IMR-90 (cell line): ENCODE data around the gene CRB1. TPM values are rescaled to one million over a fixed set of nuclear protein-coding genes. Genes with fewer than 3 reads are reported as not detected.

ENCODE experiments used
- ATAC-seq: fragments of 200-7000 bp; cut with Tn5 transposase; 2 replicates; pipeline ENCODE4 v1.9.1; 2020; ENCODE audit warnings: low read depth, mild to moderate bottlenecking, moderate library complexity
- BruUV-seq: library from RNA; stranded (reverse); fragments of 400-500 nt; replicated peaks from 2 replicates; lab custom pipeline; 2021; lab: Mats Ljungman, UMichigan
- CTCF ChIA-PET: fragments of 300-600 bp; formaldehyde crosslinking; extraction: SDS; loops from one replicate; lab custom pipeline; 2021; ENCODE audit warnings: antibody characterized with exemption; lab: Yijun Ruan, JAX
- POLR2A ChIA-PET: fragments of 300-600 bp; sonication (Branson Sonifier 250); formaldehyde crosslinking; loops from one replicate; lab custom pipeline; 2022; ENCODE audit warnings: antibody characterized with exemption; ENCODE audit not compliant: unreplicated experiment; lab: Charles Lee
- DNase-seq: peaks from one replicate; pipeline ENCODE4 v3.0.0; 2013
- H2AFZ ChIP-seq: replicated peaks from 2 replicates; pipeline ENCODE3; 2013; ENCODE audit warnings: low read length, mild to moderate bottlenecking; ENCODE audit not compliant: poor library complexity
- H2AK5ac ChIP-seq: 2 replicates; pipeline ENCODE4 v1.6.1; 2013; ENCODE audit warnings: low read depth, low read length, inconsistent platforms
- H2AK9ac ChIP-seq: replicated peaks from 2 replicates; pipeline ENCODE3; 2013; ENCODE audit warnings: mild to moderate bottlenecking, low read depth, low read length, moderate library complexity; ENCODE audit not compliant: poor library complexity
- H2BK120ac ChIP-seq: 2 replicates; pipeline ENCODE4 v1.6.1; 2013; ENCODE audit warnings: low read depth, low read length, inconsistent platforms
- H2BK15ac ChIP-seq: 3 replicates; pipeline ENCODE4 v1.6.1; 2013; ENCODE audit warnings: low read depth, low read length, inconsistent platforms
- H2BK20ac ChIP-seq: 2 replicates; pipeline ENCODE4 v1.6.1; 2013; ENCODE audit warnings: low read depth, mild to moderate bottlenecking, inconsistent platforms, low read length, moderate library complexity
- H2BK5ac ChIP-seq: 2 replicates; pipeline ENCODE4 v1.6.1; 2013; ENCODE audit warnings: mild to moderate bottlenecking, low read depth, low read length, inconsistent platforms; ENCODE audit not compliant: poor library complexity, severe bottlenecking
- H3K14ac ChIP-seq: replicated peaks from 2 replicates; pipeline ENCODE4 v1.6.1; 2013; ENCODE audit warnings: low read depth, low read length, inconsistent platforms
- H3K18ac ChIP-seq: 2 replicates; pipeline ENCODE4 v1.6.1; 2013; ENCODE audit warnings: low read depth, low read length, control low read depth
- H3K23ac ChIP-seq: 2 replicates; pipeline ENCODE4 v1.6.1; 2013; ENCODE audit warnings: low read depth, low read length, inconsistent platforms
- H3K27ac ChIP-seq: 2 replicates; pipeline ENCODE4 v1.5.1; 2013; ENCODE audit warnings: mild to moderate bottlenecking, control low read depth, low read length; ENCODE audit not compliant: insufficient read depth
- H3K27me3 ChIP-seq: 2 replicates; pipeline ENCODE4 v1.6.1; 2013; ENCODE audit warnings: low read length; ENCODE audit not compliant: control insufficient read depth, insufficient read depth
- H3K36me3 ChIP-seq: 2 replicates; pipeline ENCODE4 v1.6.1; 2013; ENCODE audit warnings: low read length, mixed read lengths; ENCODE audit not compliant: control insufficient read depth, insufficient read depth
- H3K4ac ChIP-seq: 2 replicates; pipeline ENCODE4 v1.6.1; 2013; ENCODE audit warnings: low read depth, low read length, inconsistent platforms
- H3K4me1 ChIP-seq: 2 replicates; pipeline ENCODE4 v1.6.1; 2013; ENCODE audit warnings: low read length, mixed read lengths; ENCODE audit not compliant: control insufficient read depth, insufficient read depth
- H3K4me2 ChIP-seq: 2 replicates; pipeline ENCODE4 v1.6.1; 2013; ENCODE audit warnings: low read depth, mild to moderate bottlenecking, control low read depth, low read length, moderate library complexity
- H3K4me3 ChIP-seq: 2 replicates; pipeline ENCODE4 v1.5.1; 2013; ENCODE audit warnings: low read depth, mild to moderate bottlenecking, control low read depth, low read length, moderate library complexity; ENCODE audit not compliant: insufficient read depth
- H3K56ac ChIP-seq: 2 replicates; pipeline ENCODE4 v1.6.1; 2013; ENCODE audit warnings: low read length, inconsistent platforms; ENCODE audit not compliant: insufficient read depth; ENCODE audit errors: extremely low read depth
- H3K79me1 ChIP-seq, 2 experiments: 2 replicates each; pipeline ENCODE4 v1.6.1; 2013; ENCODE audit warnings: low read length in 2 of 2, inconsistent platforms in 1 of 2, low read depth in 1 of 2
- H3K9ac ChIP-seq: 2 replicates; pipeline ENCODE4 v1.6.1; 2013; ENCODE audit warnings: low read depth, low read length, control low read depth
- H3K9me1 ChIP-seq: 2 replicates; pipeline ENCODE4 v1.6.1; 2013; ENCODE audit warnings: low read length, inconsistent platforms; ENCODE audit not compliant: insufficient read depth
- H3K9me3 ChIP-seq: 2 replicates; pipeline ENCODE4 v1.6.1; 2013; ENCODE audit warnings: low read length; ENCODE audit not compliant: control insufficient read depth, insufficient read depth
- H4K20me1 ChIP-seq: 2 replicates; pipeline ENCODE4 v1.6.1; 2013; ENCODE audit warnings: low read length, inconsistent platforms; ENCODE audit not compliant: insufficient read depth
- H4K5ac ChIP-seq: 2 replicates; pipeline ENCODE4 v1.6.1; 2013; ENCODE audit warnings: mild to moderate bottlenecking, low read depth, low read length, control low read depth
- H4K8ac ChIP-seq, 2 experiments: 2 replicates each; pipeline ENCODE4 v1.6.1; 2013; ENCODE audit warnings: low read depth in 2 of 2, low read length in 2 of 2, control low read depth in 1 of 2, inconsistent platforms in 1 of 2
- H4K91ac ChIP-seq: 2 replicates; pipeline ENCODE4 v1.6.1; 2013; ENCODE audit warnings: low read depth, low read length, inconsistent platforms; ENCODE audit not compliant: insufficient read depth
- BHLHE40 ChIP-seq: fragments of 150-350 bp; IDR thresholded peaks from 2 replicates; pipeline ENCODE4 v1.6.1; 2016; ENCODE audit warnings: mild to moderate bottlenecking, low read depth, low read length
- CEBPB ChIP-seq: IDR thresholded peaks from 2 replicates; pipeline ENCODE4 v1.6.1; 2012; ENCODE audit warnings: low read depth, low read length, improper control_type of control experiment
- CTCF ChIP-seq: conservative IDR thresholded peaks from 2 replicates; pipeline ENCODE4 v1.5.1; 2012; ENCODE audit warnings: mild to moderate bottlenecking, low read depth, low read length, improper control_type of control experiment
- FOS ChIP-seq: fragments of 150-350 bp; IDR thresholded peaks from 2 replicates; pipeline ENCODE4 v1.6.1; 2016; ENCODE audit warnings: low read depth, low read length
- MAFK ChIP-seq: IDR thresholded peaks from 2 replicates; pipeline ENCODE4 v1.6.1; 2012; ENCODE audit warnings: low read depth, low read length, improper control_type of control experiment
- MAZ ChIP-seq: IDR thresholded peaks from 2 replicates; pipeline ENCODE4 v1.6.1; 2012; ENCODE audit warnings: low read depth, mild to moderate bottlenecking, low read length, improper control_type of control experiment, moderate library complexity, borderline replicate concordance
- MXI1 ChIP-seq: IDR thresholded peaks from 2 replicates; pipeline ENCODE4 v1.6.1; 2012; ENCODE audit warnings: low read depth, mild to moderate bottlenecking, low read length, moderate library complexity, borderline replicate concordance
- NFE2L2 ChIP-seq: fragments of 150-350 bp; IDR thresholded peaks from 2 replicates; pipeline ENCODE4 v1.6.1; 2016; ENCODE audit warnings: low read depth, mild to moderate bottlenecking, low read length
- RAD21 ChIP-seq: IDR thresholded peaks from 2 replicates; pipeline ENCODE4 v1.6.1; 2012; ENCODE audit warnings: low read length, improper control_type of control experiment
- RFX5 ChIP-seq: IDR thresholded peaks from 2 replicates; pipeline ENCODE4 v1.8.0; 2012; ENCODE audit warnings: low read depth, mild to moderate bottlenecking, low read length, moderate library complexity
- SMC3 ChIP-seq: fragments of 150-350 bp; IDR thresholded peaks from 2 replicates; pipeline ENCODE4 v1.6.1; 2016; ENCODE audit warnings: low read depth, mild to moderate bottlenecking, antibody characterized with exemption, low read length, moderate library complexity
- WGBS, 2 experiments: methylation state at CpG; one replicate each; pipeline versions ENCODE4 v1.1.5 to v1.1.7; 2013; ENCODE audit warnings: missing lambda C conversion rate in 2 of 2; ENCODE audit not compliant: insufficient read length in 1 of 2; ENCODE audit errors: extremely low coverage in 2 of 2; 5-methylcytosine and 5-hydroxymethylcytosine counted together
- dilution Hi-C: fragments of 300-500 bp; cut with HindIII; formaldehyde crosslinking; loops from one replicate; pipeline ENCODE4 v1.14.3; 2018; ENCODE audit warnings: low sequenced_read_pairs; ENCODE audit not compliant: unreplicated experiment
- in situ Hi-C: fragments of 300-500 bp; cut with MboI; formaldehyde crosslinking; loops from 3 replicates; pipeline ENCODE4 v1.14.3; 2019; ENCODE audit warnings: low sequenced_read_pairs, inconsistent platforms, mixed read lengths
- intact Hi-C: fragments of 100-400 bp; cut with micrococcal nuclease; formaldehyde crosslinking; loops from 2 replicates; pipeline ENCODE4 v1.10.0; 2022
- polyA plus RNA-seq, 3 experiments: library from polyadenylated mRNA; depleted of rRNA; stranded (reverse); fragments of >200 nt; gene quantifications; 2 replicates each; pipeline ENCODE4 v1.2.3, GENCODE V29; 2012; ENCODE audit warnings: low replicate concordance in 1 of 3
- total RNA-seq: library from RNA; depleted of rRNA; stranded (reverse); fragments of >200 nt; gene quantifications from 2 replicates; pipeline ENCODE4 v1.2.3, GENCODE V29; 2012

CRB1 gene
- total and polyA plus RNA-seq, 2 of the 4 experiments (the other 2 are of a cell fraction): not detected

DNA sequence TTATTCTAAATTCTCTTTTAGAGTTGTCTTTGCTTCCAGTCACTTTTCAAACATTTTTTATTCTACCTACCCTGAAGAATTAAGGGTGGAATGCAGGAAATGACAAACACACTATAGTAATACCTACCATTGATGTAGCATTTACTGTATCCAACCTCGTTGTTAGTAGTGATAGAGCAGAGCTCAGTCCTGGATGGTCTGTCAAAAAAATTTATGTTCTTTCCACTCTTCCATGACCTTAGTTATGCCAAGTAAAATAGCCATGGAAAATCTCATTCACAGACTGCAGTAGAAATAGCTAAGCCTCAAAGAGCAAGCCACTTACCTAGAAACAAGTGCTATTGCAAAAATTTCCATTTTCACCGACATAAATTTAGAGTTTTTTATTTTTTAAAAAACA, 74.6 kb downstream of the CRB1 start:
- Histone ChIP-seq H3K4me2 (no peak overlapping the region), H4K20me1 (no peaks in the 10 kb centered on the region), H3K18ac (no peak overlapping the region), H3K9me3 (no peaks in the 10 kb centered on the region), H3K4me1 (no peaks in the 10 kb centered on the region), H2BK120ac (no peak overlapping the region), H2AK5ac (no peak overlapping the region), H2BK15ac (no peak overlapping the region), H3K27ac (no peak overlapping the region), H3K4me3 (no peak overlapping the region), H2BK5ac (no peak overlapping the region), H4K8ac (no peak overlapping the region), H2AK9ac (no peak overlapping the region), H3K9ac (no peak overlapping the region), H2BK20ac (no peak overlapping the region), H3K9me1 (no peaks in the 10 kb centered on the region), H3K36me3 (no peaks in the 10 kb centered on the region), H3K56ac (no peak overlapping the region), H3K23ac (no peak overlapping the region), H2AFZ (no peak overlapping the region), H4K91ac (no peak overlapping the region), H3K4ac (no peak overlapping the region), H4K5ac (no peak overlapping the region), H3K79me1 (no peaks in the 10 kb centered on the region), H3K14ac (no peak overlapping the region), H3K27me3 (no peaks in the 10 kb centered on the region)
- BruUV-seq: no TSS peak
- intact Hi-C loops: no loop called here
- POLR2A ChIA-PET: no interaction called here
- CTCF ChIA-PET: interaction anchor here (0.9 kb wide), 1 partner anchor 13 kb away, joined by 3 read pairs; no protein-coding TSS in a partner anchor
- WGBS, 2 experiments: no CpG with 5 or more reads among the region's 2 CpGs
- DNase-seq (no peak), ATAC-seq (no peak)
- dilution Hi-C loops: no loop called here
- TF ChIP-seq RAD21: no peak
- TF ChIP-seq MXI1: no peak
- no peak for TF ChIP-seq CTCF
- TF ChIP-seq RFX5: no peak
- no peak for TF ChIP-seq NFE2L2
- TF ChIP-seq SMC3: no peak
- no peak for TF ChIP-seq BHLHE40
- no peak for TF ChIP-seq MAZ
- no peak for TF ChIP-seq MAFK
- TF ChIP-seq FOS: no peak
- TF ChIP-seq CEBPB: no peak
- in situ Hi-C loops: no loop called here
